B cell (primary cell): ENCODE data around the gene PEAK1. TPM values are rescaled to one million over a fixed set of nuclear protein-coding genes. Genes with fewer than 3 reads are reported as not detected.

Experiments used
- ATAC-seq: fragments of 200-7000 bp; cut with Tn5 transposase; one replicate; pipeline ENCODE4 v1.10.0; 2021; ENCODE audit warnings: low read depth, mild to moderate bottlenecking, moderate number of reproducible peaks, moderate library complexity
- CTCF ChIA-PET: fragments of 350-600 bp; sonication (Branson Sonifier 250); formaldehyde crosslinking; loops from one replicate; lab custom pipeline; 2021; ENCODE audit warnings: antibody characterized with exemption, inconsistent platforms; lab: Charles Lee
- POLR2A ChIA-PET: fragments of 350-600 bp; sonication (Branson Sonifier 250); formaldehyde crosslinking; loops from one replicate; lab custom pipeline; 2021; ENCODE audit warnings: antibody characterized with exemption; lab: Charles Lee
- DNase-seq: peaks from one replicate; pipeline ENCODE4 v3.0.0; 2013
- H2AFZ ChIP-seq: 2 replicates; pipeline ENCODE4 v1.6.1; 2012; ENCODE audit warnings: mild to moderate bottlenecking, low read depth, low read length; ENCODE audit not compliant: insufficient read depth, poor library complexity, severe bottlenecking
- H3K27ac ChIP-seq, 2 donors: 1 replicate in 1 of 2; 2 replicates in 1 of 2; pipeline ENCODE4 v1.5.1; 2012 to 2013; ENCODE audit warnings: low read length in 2 of 2, mild to moderate bottlenecking in 2 of 2, moderate library complexity in 1 of 2
- H3K27me3 ChIP-seq, 4 experiments: fragments of 200-600 bp in 1 of 4; sonication (generic) in 1 of 4; replicated peaks in 1 of 4; 1 replicate in 2 of 4; 2 replicates in 2 of 4; pipeline versions ENCODE4 v1.6.1 to v1.7.0; 2013 to 2016; ENCODE audit warnings: low read length in 3 of 4, mild to moderate bottlenecking in 2 of 4, mixed read lengths in 1 of 4, moderate library complexity in 1 of 4; ENCODE audit not compliant: insufficient read depth in 4 of 4, control insufficient read depth in 3 of 4; ENCODE audit errors: control extremely low read depth in 1 of 4
- H3K36me3 ChIP-seq, 2 experiments: replicated peaks in 1 of 2; 1 replicate in 1 of 2; 2 replicates in 1 of 2; pipeline versions ENCODE4 v1.6.1 to v1.7.1; 2013; ENCODE audit warnings: low read length in 1 of 2; ENCODE audit not compliant: insufficient read depth in 2 of 2, control insufficient read depth in 1 of 2; ENCODE audit errors: control extremely low read depth in 1 of 2, extremely low read depth in 1 of 2
- H3K4me1 ChIP-seq, 2 donors: fragments of 200-600 bp in 1 of 2; sonication (generic) in 1 of 2; 1 replicate in 1 of 2; 2 replicates in 1 of 2; pipeline versions ENCODE4 v1.5.1 to v1.6.1; 2013 to 2017; ENCODE audit warnings: low read length in 2 of 2; ENCODE audit not compliant: control insufficient read depth in 2 of 2, insufficient read depth in 2 of 2
- H3K4me2 ChIP-seq: replicated peaks from 2 replicates; pipeline ENCODE3; 2012; ENCODE audit warnings: mild to moderate bottlenecking, low read depth, low read length; ENCODE audit not compliant: poor library complexity, severe bottlenecking
- H3K4me3 ChIP-seq, 5 experiments: fragments of 200-600 bp in 1 of 5; sonication (generic) in 1 of 5; 1 replicate in 3 of 5; 2 replicates in 2 of 5; pipeline versions ENCODE4 v1.5.1 to v1.7.0; 2011 to 2016; ENCODE audit warnings: low read length in 4 of 5, mild to moderate bottlenecking in 4 of 5, low read depth in 2 of 5, control low read depth in 1 of 5, moderate library complexity in 1 of 5; ENCODE audit not compliant: insufficient read depth in 1 of 5; ENCODE audit errors: control extremely low read depth in 1 of 5, extremely low read depth in 1 of 5
- H3K79me2 ChIP-seq: fragments of 200-600 bp; sonication (generic); one replicate; pipeline ENCODE4 v1.6.0; 2016; ENCODE audit warnings: low read length; ENCODE audit not compliant: control insufficient read depth, insufficient read depth
- H3K9ac ChIP-seq: fragments of 200-600 bp; sonication (generic); 2 replicates; pipeline ENCODE4 v1.6.1; 2017; ENCODE audit warnings: mild to moderate bottlenecking, low read length, moderate library complexity
- H3K9me3 ChIP-seq, 3 donors: one replicate each; pipeline versions ENCODE4 v1.6.1 to v1.7.1; 2013; ENCODE audit warnings: low read length in 2 of 3; ENCODE audit not compliant: control insufficient read depth in 2 of 3, insufficient read depth in 1 of 3; ENCODE audit errors: control extremely low read depth in 1 of 3
- H4K20me1 ChIP-seq: 2 replicates; pipeline ENCODE4 v1.6.0; 2012; ENCODE audit warnings: mild to moderate bottlenecking, low read length; ENCODE audit not compliant: insufficient read depth, control insufficient read depth, poor library complexity, severe bottlenecking
- H3K27ac Mint-ChIP-seq: one replicate; pipeline ENCODE4 v1.8.0; 2021; ENCODE audit warnings: mixed read lengths
- H3K27me3 Mint-ChIP-seq: one replicate; pipeline ENCODE4 v1.8.0; 2021; ENCODE audit warnings: mixed read lengths
- H3K4me1 Mint-ChIP-seq: one replicate; pipeline ENCODE4 v1.8.0; 2021; ENCODE audit warnings: mixed read lengths
- H3K4me3 Mint-ChIP-seq: one replicate; pipeline ENCODE4 v1.8.0; 2021; ENCODE audit warnings: mixed read lengths
- H3K9me3 Mint-ChIP-seq: one replicate; pipeline ENCODE4 v1.8.0; 2022; ENCODE audit warnings: mixed read lengths; ENCODE audit not compliant: insufficient read depth
- CTCF ChIP-seq: fragments of 200-600 bp; IDR thresholded peaks from one replicate; pipeline ENCODE4 v1.8.0; 2022; ENCODE audit warnings: antibody characterized with exemption, mild to moderate bottlenecking
- EZH2 ChIP-seq: IDR thresholded peaks from 2 replicates; pipeline ENCODE4 v1.6.1; 2012; ENCODE audit warnings: borderline replicate concordance, low read depth, mild to moderate bottlenecking, moderate library complexity, low read length; ENCODE audit not compliant: insufficient read depth, poor library complexity, severe bottlenecking
- WGBS: methylation state at CpG from one replicate; pipeline ENCODE4 v1.1.5; 2013; ENCODE audit warnings: missing lambda C conversion rate; ENCODE audit not compliant: insufficient coverage; 5-methylcytosine and 5-hydroxymethylcytosine counted together
- intact Hi-C: fragments of 100-400 bp; cut with micrococcal nuclease; formaldehyde crosslinking; loops from one replicate; pipeline ENCODE4 v1.10.0; 2022
- polyA plus RNA-seq: library from polyadenylated mRNA; depleted of rRNA; stranded (reverse); fragments of >200 nt; gene quantifications from 2 replicates; pipeline ENCODE4 v1.2.3, GENCODE V29; 2012
- total RNA-seq, 2 donors: library from RNA; stranded (reverse); fragments of 120-200 nt in 1 of 2; gene quantifications; 1 replicate in 1 of 2; 2 replicates in 1 of 2; pipeline versions ENCODE4 v1.2.3 to v1.2.4, GENCODE V29; 2013 to 2022

The PEAK1 gene
- total and polyA plus RNA-seq, 2 donors (not counting 1 experiment from before 2014, with no cell fraction given) = 13.4 to 38.0 TPM

GRCh38 chr15:77138167-77138522, 281.8 kb downstream of the PEAK1 start:
- no peaks in the 10 kb centered on the region for H3K4me1 ChIP-seq
- no peak overlapping the region for H3K4me3 ChIP-seq
- no peaks in the 10 kb centered on the region for H3K27me3 ChIP-seq
- Mint-ChIP-seq H3K4me1 (no peaks in the 10 kb centered on the region), H3K4me3 (no peak overlapping the region), H3K9me3 (peaks cover 8% of the 10 kb centered on the region), H3K27ac (no peak overlapping the region), H3K27me3 (no peaks in the 10 kb centered on the region)
- H3K9me3 ChIP-seq = peaks cover 4 to 13% (median 6%) of the 10 kb centered on the region in 3 donors
- TF ChIP-seq CTCF (no peak), EZH2 (no peak)
- no peak overlapping the region for H2AFZ ChIP-seq
- H3K27ac ChIP-seq = no peak overlapping the region
- no peaks in the 10 kb centered on the region for H4K20me1 ChIP-seq
- ChIA-PET CTCF (no interaction called here), POLR2A (no interaction called here)
- DNase-seq (no peak), ATAC-seq (no peak)
- H3K36me3 ChIP-seq = peaks cover 0 to 4% of the 10 kb centered on the region in 2 experiments
- no peaks in the 10 kb centered on the region for H3K79me2 ChIP-seq
- WGBS = no CpG with 5 or more reads among the region's 2 CpGs
- intact Hi-C loops = no loop called here
- H3K9ac ChIP-seq = no peak overlapping the region
- no peak overlapping the region for H3K4me2 ChIP-seq

GRCh38 chr15:77135181-77135580, 284.7 kb downstream of the PEAK1 start:
- Histone ChIP-seq H3K4me3 (no peak overlapping the region), H3K4me2 (no peak overlapping the region), H3K79me2 (no peaks in the 10 kb centered on the region), H3K9ac (no peak overlapping the region), H3K9me3 (peaks cover under 1 to 7% (median 3%) of the 10 kb centered on the region in 3 donors), H4K20me1 (no peaks in the 10 kb centered on the region), H3K36me3 (peaks cover 0 to 9% of the 10 kb centered on the region in 2 experiments), H3K27me3 (no peaks in the 10 kb centered on the region), H3K27ac (no peak overlapping the region), H3K4me1 (no peaks in the 10 kb centered on the region), H2AFZ (no peak overlapping the region)
- CTCF ChIA-PET = no interaction called here
- no CpG with 5 or more reads among the region's 4 CpGs for WGBS
- TF ChIP-seq CTCF = no peak
- no peak for TF ChIP-seq EZH2
- H3K4me3 Mint-ChIP-seq = no peak overlapping the region
- POLR2A ChIA-PET = no interaction called here
- no peak overlapping the region for H3K27ac Mint-ChIP-seq
- H3K9me3 Mint-ChIP-seq = no peaks in the 10 kb centered on the region
- H3K4me1 Mint-ChIP-seq = no peaks in the 10 kb centered on the region
- intact Hi-C loops = no loop called here
- H3K27me3 Mint-ChIP-seq = no peaks in the 10 kb centered on the region
- ATAC-seq (no peak), DNase-seq (no peak)
